Measurements from ENCODE around the gene SRCAP.

DNA sequence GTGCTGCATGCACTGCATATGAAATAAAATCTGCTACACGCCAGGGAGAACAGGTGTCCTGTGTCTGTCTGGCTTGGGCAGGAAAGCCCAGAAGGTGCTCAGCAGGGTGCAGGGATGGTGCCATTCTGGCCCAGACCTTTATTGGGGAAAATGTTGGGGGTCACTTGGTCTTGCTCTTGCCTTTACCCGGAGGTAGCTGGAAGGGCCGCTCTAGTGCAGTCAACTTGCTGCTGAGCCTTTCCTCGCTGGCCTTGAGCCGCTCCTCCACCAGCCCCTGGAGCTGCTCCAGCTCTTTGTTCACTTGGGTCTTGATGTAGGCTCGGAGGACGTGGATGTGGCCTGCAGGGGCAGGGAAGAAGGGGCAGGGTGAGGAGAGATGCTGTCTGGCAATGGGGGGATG is 58.3 kb downstream of the SRCAP start:
- TF ChIP-seq CTCF (IDR thresholded peaks at IDR 0.05) (no peak), POLR2A (IDR thresholded peaks at IDR 0.05) (no peak)
